ENCODE measurements around the gene BCAP31. TPM values are rescaled to one million over a fixed set of nuclear protein-coding genes. Genes with fewer than 3 reads are reported as not detected.

BCAP31 gene
- total RNA-seq, 1 donor from 2014 or later, result 144 TPM

DNA sequence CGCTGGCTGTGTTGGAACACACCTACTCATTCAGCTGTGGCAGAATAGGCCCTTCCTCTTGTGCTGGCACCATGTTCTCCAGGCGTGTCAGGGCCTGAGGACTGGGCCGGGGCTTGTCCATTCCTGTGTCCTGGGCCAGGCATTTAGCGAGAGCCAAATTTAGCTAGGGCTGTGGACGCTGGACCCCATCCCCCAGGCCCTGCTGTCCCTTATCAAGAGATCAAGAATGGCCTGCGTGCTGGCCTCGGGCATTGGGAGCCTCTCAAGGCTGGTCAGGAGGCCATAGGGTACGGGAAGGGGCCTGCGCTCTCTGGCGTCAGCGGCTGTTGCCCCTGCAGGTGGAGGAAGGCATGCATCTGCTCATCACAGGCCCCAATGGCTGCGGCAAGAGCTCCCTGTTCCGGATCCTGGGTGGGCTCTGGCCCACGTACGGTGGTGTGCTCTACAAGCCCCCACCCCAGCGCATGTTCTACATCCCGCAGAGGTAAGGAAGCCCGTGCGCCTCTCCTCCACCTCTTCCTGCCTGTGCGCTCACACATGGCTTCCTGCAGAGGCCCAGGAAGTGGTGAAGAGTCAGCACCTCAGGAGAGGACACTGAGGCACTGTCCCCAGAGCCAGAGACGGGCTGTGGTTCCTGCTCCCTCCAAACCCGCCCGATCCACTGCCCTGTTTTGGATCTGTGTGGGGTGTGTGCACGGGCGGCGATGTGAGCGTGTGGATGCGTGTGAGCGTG, 15.7 kb upstream of the BCAP31 start:
- no peak overlapping the region for H3K27ac Mint-ChIP-seq (ENCODE audit: unreplicated experiment)
- H3K36me3 Mint-ChIP-seq (ENCODE audit: low read depth), result peaks cover 2% of the 10 kb centered on the region
- no peak for DNase-seq (ENCODE audit: low spot score)
- no peaks in the 10 kb centered on the region for H3K4me1 Mint-ChIP-seq (ENCODE audit: low read depth)
- no peaks in the 10 kb centered on the region for H3K27me3 Mint-ChIP-seq (ENCODE audit: low read depth)
- peaks cover under 1% of the 10 kb centered on the region for H3K9me3 Mint-ChIP-seq (ENCODE audit: low read depth)
- TF ChIP-seq CTCF (IDR thresholded peaks at IDR 0.05), result no peak
- no peak overlapping the region for H3K4me3 Mint-ChIP-seq (ENCODE audit: unreplicated experiment)

- Mint-ChIP-seq H3K36me3 (ENCODE audit: low read depth) (peaks cover 7% of the 10 kb centered on the region), H3K4me1 (ENCODE audit: low read depth) (no peaks in the 10 kb centered on the region), H3K9me3 (ENCODE audit: low read depth) (peaks cover 5% of the 10 kb centered on the region), H3K27me3 (ENCODE audit: low read depth) (no peaks in the 10 kb centered on the region), H3K27ac (ENCODE audit: unreplicated experiment) (no peak overlapping the region), H3K4me3 (ENCODE audit: unreplicated experiment) (no peak overlapping the region)
- no peak for DNase-seq (ENCODE audit: low spot score)
- TF ChIP-seq CTCF (IDR thresholded peaks at IDR 0.05), result no peak
Observed at GRCh38 chrX:153738056-153738605, 13.9 kb upstream of the BCAP31 start.

GRCh38 chrX:153736871-153737441, 12.8 kb upstream of the BCAP31 start:
- H3K4me3 Mint-ChIP-seq (ENCODE audit: unreplicated experiment), result no peak overlapping the region
- no peaks in the 10 kb centered on the region for H3K27me3 Mint-ChIP-seq (ENCODE audit: low read depth)
- no peak for TF ChIP-seq CTCF (IDR thresholded peaks at IDR 0.05)
- peaks cover 7% of the 10 kb centered on the region for H3K36me3 Mint-ChIP-seq (ENCODE audit: low read depth)
- no peak for DNase-seq (ENCODE audit: low spot score)
- H3K27ac Mint-ChIP-seq (ENCODE audit: unreplicated experiment), result no peak overlapping the region
- H3K4me1 Mint-ChIP-seq (ENCODE audit: low read depth), result no peaks in the 10 kb centered on the region
- peaks cover 8% of the 10 kb centered on the region for H3K9me3 Mint-ChIP-seq (ENCODE audit: low read depth)

DNA sequence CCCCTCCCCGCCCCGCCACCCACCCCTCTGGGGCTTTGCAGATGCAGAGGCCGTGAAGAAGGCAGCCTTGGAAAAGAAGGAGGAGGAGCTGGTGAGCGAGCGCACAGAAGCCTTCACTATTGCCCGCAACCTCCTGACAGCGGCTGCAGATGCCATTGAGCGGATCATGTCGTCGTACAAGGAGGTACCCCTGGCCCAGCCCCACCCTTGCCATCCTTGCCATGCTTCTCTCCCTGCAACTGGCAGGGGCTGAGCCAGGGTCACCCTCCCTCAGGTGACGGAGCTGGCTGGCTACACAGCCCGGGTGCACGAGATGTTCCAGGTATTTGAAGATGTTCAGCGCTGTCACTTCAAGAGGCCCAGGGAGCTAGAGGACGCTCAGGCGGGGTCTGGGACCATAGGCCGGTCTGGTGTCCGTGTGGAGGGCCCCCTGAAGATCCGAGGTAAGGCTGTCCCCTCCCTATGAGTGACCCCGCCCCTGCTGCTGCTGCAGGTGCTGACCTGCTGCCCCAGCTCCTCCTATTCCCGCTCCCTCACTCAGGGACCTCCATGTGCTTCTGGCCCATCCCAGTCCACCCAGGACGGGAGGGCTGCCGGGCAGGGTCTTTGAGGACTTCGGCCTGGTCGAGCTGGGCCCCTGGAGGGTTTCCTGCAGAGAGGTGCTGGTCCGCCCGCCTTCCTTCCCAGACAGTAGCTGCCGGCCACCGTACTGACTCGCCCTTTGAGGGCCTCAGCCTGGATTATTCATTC, 12.1 kb upstream of the BCAP31 start:
- H3K4me3 Mint-ChIP-seq (ENCODE audit: unreplicated experiment), result no peak overlapping the region
- peaks cover 15% of the 10 kb centered on the region for H3K9me3 Mint-ChIP-seq (ENCODE audit: low read depth)
- peaks cover 12% of the 10 kb centered on the region for H3K36me3 Mint-ChIP-seq (ENCODE audit: low read depth)
- TF ChIP-seq CTCF (IDR thresholded peaks at IDR 0.05), result no peak
- no peak for DNase-seq (ENCODE audit: low spot score)
- no peak overlapping the region for H3K27ac Mint-ChIP-seq (ENCODE audit: unreplicated experiment)
- no peaks in the 10 kb centered on the region for H3K4me1 Mint-ChIP-seq (ENCODE audit: low read depth)
- H3K27me3 Mint-ChIP-seq (ENCODE audit: low read depth), result no peaks in the 10 kb centered on the region

- TF ChIP-seq CTCF (IDR thresholded peaks at IDR 0.05), result no peak
- H3K4me3 Mint-ChIP-seq (ENCODE audit: unreplicated experiment), result no peak overlapping the region
- peaks cover 20% of the 10 kb centered on the region for H3K9me3 Mint-ChIP-seq (ENCODE audit: low read depth)
- DNase-seq (ENCODE audit: low spot score), result no peak
- H3K27me3 Mint-ChIP-seq (ENCODE audit: low read depth), result no peaks in the 10 kb centered on the region
- no peaks in the 10 kb centered on the region for H3K4me1 Mint-ChIP-seq (ENCODE audit: low read depth)
- peaks cover 15% of the 10 kb centered on the region for H3K36me3 Mint-ChIP-seq (ENCODE audit: low read depth)
- no peak overlapping the region for H3K27ac Mint-ChIP-seq (ENCODE audit: unreplicated experiment)
Observed at GRCh38 chrX:153735274-153735673, 11.1 kb upstream of the BCAP31 start.

All from chondrocyte (in vitro differentiated cells).